UCSD-AML1 (cell line): ENCODE measurements around the gene MBNL1.

Experiments
- DNase-seq: peaks from one replicate; lab custom pipeline; 2025; ENCODE audit not compliant: unreplicated experiment; lab: John Stamatoyannopoulos, UW

Gene MBNL1

GRCh38 chr3:152252755-152253154 lies 16.0 kb upstream of the MBNL1 start:
- DNase-seq: no peak

GRCh38 chr3:152253514-152253913 lies 15.2 kb upstream of the MBNL1 start:
- no peak for DNase-seq

GRCh38 chr3:152254041-152254440 lies 14.7 kb upstream of the MBNL1 start:
- no peak for DNase-seq

- DNase-seq: no peak
Observed at GRCh38 chr3:152255290-152255689, 13.4 kb upstream of the MBNL1 start.

GRCh38 chr3:152256851-152257562 lies 11.7 kb upstream of the MBNL1 start:
- DNase-seq: no peak

GRCh38 chr3:152257563-152258035 lies 11.1 kb upstream of the MBNL1 start:
- DNase-seq: no peak

- peak; percentile 20 for DNase-seq
Observed at GRCh38 chr3:152258448-152259393, 10.0 kb upstream of the MBNL1 start.

- DNase-seq: no peak
Observed at GRCh38 chr3:152259468-152259867, 9.3 kb upstream of the MBNL1 start.

GRCh38 chr3:152260026-152260425 lies 8.7 kb upstream of the MBNL1 start:
- DNase-seq: no peak

- no peak for DNase-seq
Observed at GRCh38 chr3:152260529-152260928, 8.2 kb upstream of the MBNL1 start.

GRCh38 chr3:152261329-152261728 lies 7.4 kb upstream of the MBNL1 start:
- no peak for DNase-seq

GRCh38 chr3:152263711-152264110 lies 5.0 kb upstream of the MBNL1 start:
- no peak for DNase-seq

GRCh38 chr3:152264378-152264777 lies 4.4 kb upstream of the MBNL1 start:
- no peak for DNase-seq

GRCh38 chr3:152266221-152266995 lies 2.3 kb upstream of the MBNL1 start:
- peak; percentile 29 for DNase-seq

GRCh38 chr3:152267831-152268554 lies 736 bp upstream of the MBNL1 start:
- DNase-seq: no peak

GRCh38 chr3:152269056-152269830 lies 514 bp downstream of the MBNL1 start:
- no peak for DNase-seq

GRCh38 chr3:152269831-152270734 lies 1.4 kb downstream of the MBNL1 start:
- DNase-seq: peak; percentile 39

GRCh38 chr3:152270937-152271336 lies 2.2 kb downstream of the MBNL1 start:
- DNase-seq: no peak
